DND-41 (cell line): ENCODE measurements around the gene LMF2.
"Not testable (repeated sequence)": the region's sequence is repeated elsewhere in the genome, so short reads cannot be mapped to it uniquely, and the experiment has no call there.

Experiments used
- ATAC-seq: fragments of 200-7000 bp; cut with Tn5 transposase; 3 replicates; pipeline ENCODE4 v1.9.1; 2021; ENCODE audit warnings: low read depth; ENCODE audit not compliant: insufficient read depth
- DNase-seq: peaks from one replicate; pipeline ENCODE4 v3.0.0-alpha.2; 2020
- H2AFZ ChIP-seq: 2 replicates; pipeline ENCODE4 v1.6.0; 2012; ENCODE audit warnings: low read depth, low read length
- H3K27ac ChIP-seq: 2 replicates; pipeline ENCODE4 v1.5.1; 2012; ENCODE audit warnings: low read length, inconsistent platforms
- H3K27me3 ChIP-seq: fragments of 200-600 bp; sonication (generic); 2 replicates; pipeline ENCODE4 v1.6.0; 2012; ENCODE audit warnings: low read length, mild to moderate bottlenecking, inconsistent platforms; ENCODE audit not compliant: insufficient read depth, poor library complexity
- H3K36me3 ChIP-seq: 2 replicates; pipeline ENCODE4 v1.5.1; 2012; ENCODE audit warnings: low read length, inconsistent platforms; ENCODE audit not compliant: insufficient read depth
- H3K4me1 ChIP-seq: 2 replicates; pipeline ENCODE4 v1.5.1; 2012; ENCODE audit warnings: mild to moderate bottlenecking, low read length; ENCODE audit not compliant: insufficient read depth
- H3K4me2 ChIP-seq: 2 replicates; pipeline ENCODE4 v1.6.0; 2012; ENCODE audit warnings: mild to moderate bottlenecking, moderate library complexity, low read length, inconsistent platforms; ENCODE audit not compliant: insufficient read depth
- H3K4me3 ChIP-seq, 2 experiments: fragments of 200-600 bp in 1 of 2; shearing (Covaris generic) in 1 of 2; 2 replicates each; pipeline ENCODE4 v1.5.1; 2012 to 2016; ENCODE audit warnings: inconsistent platforms in 2 of 2, low read length in 2 of 2, mild to moderate bottlenecking in 2 of 2, low read depth in 1 of 2, moderate library complexity in 1 of 2
- H3K79me2 ChIP-seq: 2 replicates; pipeline ENCODE4 v1.6.0; 2012; ENCODE audit warnings: low read length, inconsistent platforms; ENCODE audit not compliant: insufficient read depth
- H3K9ac ChIP-seq: 2 replicates; pipeline ENCODE4 v1.6.0; 2012; ENCODE audit warnings: low read depth, mild to moderate bottlenecking, inconsistent platforms, low read length, moderate library complexity
- H3K9me3 ChIP-seq: 2 replicates; pipeline ENCODE4 v1.5.1; 2012; ENCODE audit warnings: low read length, moderate library complexity, mild to moderate bottlenecking, inconsistent platforms; ENCODE audit not compliant: insufficient read depth, severe bottlenecking
- H4K20me1 ChIP-seq: 2 replicates; pipeline ENCODE4 v1.6.0; 2012; ENCODE audit warnings: low read length; ENCODE audit not compliant: insufficient read depth
- CTCF ChIP-seq: IDR thresholded peaks from 2 replicates; pipeline ENCODE4 v1.5.1; 2012; ENCODE audit warnings: borderline replicate concordance, low read length, moderate library complexity, mild to moderate bottlenecking; ENCODE audit not compliant: poor library complexity, severe bottlenecking; ENCODE audit errors: extremely low read depth
- EZH2 ChIP-seq: IDR thresholded peaks from 3 replicates; pipeline ENCODE4 v1.6.1; 2012; ENCODE audit warnings: borderline replicate concordance, low read depth, mild to moderate bottlenecking, moderate library complexity, low read length, inconsistent platforms; ENCODE audit not compliant: severe bottlenecking

The LMF2 gene

DNA sequence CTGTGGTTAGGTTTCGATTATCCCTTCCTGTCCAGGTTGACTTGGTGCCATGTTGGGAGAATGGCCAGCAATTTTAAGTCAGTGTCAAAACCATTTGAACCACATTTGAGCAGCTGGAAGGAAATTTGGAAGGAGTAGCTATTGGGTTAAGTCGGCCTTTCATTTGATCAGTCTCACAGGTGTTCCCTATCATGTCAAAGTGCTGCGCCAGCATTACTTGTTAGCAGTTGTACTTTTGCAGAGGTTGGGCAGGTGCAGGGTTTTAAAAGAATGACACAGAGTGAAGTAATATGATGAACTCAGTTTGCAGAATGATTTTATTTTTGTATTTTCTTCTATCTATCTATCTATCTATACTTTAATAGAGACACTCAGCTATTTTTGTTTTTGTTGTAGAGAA, 28.7 kb upstream of the LMF2 start:
- DNase-seq (no peak), ATAC-seq (no peak)
- no peaks in the 10 kb centered on the region for H3K27me3 ChIP-seq
- no peak overlapping the region for H3K4me3 ChIP-seq
- no peaks in the 10 kb centered on the region for H3K79me2 ChIP-seq
- H3K9me3 ChIP-seq: no peaks in the 10 kb centered on the region
- H4K20me1 ChIP-seq: 0 out of 2 replicates have a peak, but pooled peaks cover under 1% of the 10 kb centered on the region
- H3K4me1 ChIP-seq: no peaks in the 10 kb centered on the region
- no peak overlapping the region for H3K27ac ChIP-seq
- H3K4me2 ChIP-seq: no peak overlapping the region
- TF ChIP-seq EZH2: no peak
- TF ChIP-seq CTCF: no peak
- H2AFZ ChIP-seq: no peak overlapping the region
- no peaks in the 10 kb centered on the region for H3K36me3 ChIP-seq
- no peak overlapping the region for H3K9ac ChIP-seq

DNA sequence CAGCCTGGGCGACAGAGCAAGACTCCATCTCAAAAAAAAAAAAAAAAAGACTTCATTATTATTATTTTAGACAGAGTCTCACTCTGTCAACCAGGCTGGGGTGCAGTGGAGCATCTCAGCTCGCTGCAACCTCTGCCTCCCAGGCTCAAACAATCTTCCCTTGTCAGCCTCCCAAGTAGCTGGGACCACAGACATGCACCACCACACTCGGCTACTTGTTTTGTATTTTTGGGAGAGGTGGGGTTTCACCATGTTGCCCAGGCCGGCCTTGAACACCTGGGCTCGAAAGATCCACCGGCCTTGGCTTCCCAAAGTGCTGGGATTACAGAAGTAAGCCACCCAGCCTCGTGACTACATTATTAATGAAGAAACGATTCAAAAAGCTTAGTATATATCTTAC, 27.6 kb upstream of the LMF2 start:
- Histone ChIP-seq H4K20me1 (peaks cover 5% of the 10 kb centered on the region; the same call in 1 of the 2 replicates), H3K4me3 (no peak overlapping the region), H3K27me3 (no peaks in the 10 kb centered on the region), H3K36me3 (no peaks in the 10 kb centered on the region), H3K79me2 (no peaks in the 10 kb centered on the region), H3K9me3 (no peaks in the 10 kb centered on the region), H3K4me1 (no peaks in the 10 kb centered on the region), H3K27ac (no peak overlapping the region), H3K9ac (no peak overlapping the region), H2AFZ (no peak overlapping the region), H3K4me2 (no peak overlapping the region)
- no peak for TF ChIP-seq CTCF
- TF ChIP-seq EZH2: no peak
- ATAC-seq: no peak
- no peak for DNase-seq

DNA sequence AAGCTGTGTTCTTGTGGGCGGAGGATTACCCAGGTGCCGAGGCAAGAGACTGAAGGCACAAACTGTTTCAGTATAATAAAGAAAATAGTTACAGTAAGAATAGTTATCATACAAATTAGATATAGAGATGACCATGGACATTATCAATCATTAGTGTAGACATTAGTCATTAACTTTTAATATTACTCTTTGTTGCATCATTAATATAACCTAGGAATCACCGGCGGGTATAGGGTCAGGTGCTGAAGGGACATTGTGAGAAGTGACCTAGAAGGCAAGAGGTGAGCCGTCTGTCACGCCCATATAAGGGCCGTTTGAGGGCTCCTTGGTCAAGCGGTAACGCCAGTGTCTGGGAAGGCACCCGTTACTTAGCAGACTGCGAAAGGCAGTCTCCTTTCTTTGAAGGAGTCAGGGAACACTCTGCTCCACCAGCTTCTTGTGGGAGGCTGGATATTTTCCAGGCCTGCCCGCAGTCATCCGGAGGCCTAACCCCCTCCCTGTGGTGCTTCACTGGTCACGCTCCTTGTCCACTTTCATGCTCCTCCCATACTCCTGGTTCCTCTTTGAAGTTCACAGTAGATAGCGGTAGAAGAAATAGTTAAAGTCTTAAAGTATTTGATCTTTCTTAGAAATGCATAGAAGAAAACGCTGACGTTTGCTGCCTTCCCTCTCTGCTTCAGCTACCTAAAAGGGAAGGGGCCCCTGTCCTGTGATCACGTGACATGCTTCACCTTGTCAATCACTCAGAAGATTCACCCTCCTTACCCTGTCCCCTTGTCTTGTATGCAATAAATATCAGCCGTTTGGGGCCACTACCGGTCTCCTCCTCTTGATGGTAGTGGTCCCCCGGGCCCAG, 26.6 kb upstream of the LMF2 start:
- not testable (repeated sequence) for H3K27ac ChIP-seq, H4K20me1 ChIP-seq, H3K9ac ChIP-seq, H3K9me3 ChIP-seq, H2AFZ ChIP-seq, DNase-seq, H3K4me1 ChIP-seq, H3K36me3 ChIP-seq, H3K27me3 ChIP-seq, H3K4me3 ChIP-seq, H3K4me2 ChIP-seq, ATAC-seq, H3K79me2 ChIP-seq

GRCh38 chr22:50532824-50533796, 25.6 kb upstream of the LMF2 start:
- Histone ChIP-seq H3K9me3 (no peaks in the 10 kb centered on the region), H3K27me3 (no peaks in the 10 kb centered on the region), H3K4me2 (no peak overlapping the region), H2AFZ (no peak overlapping the region), H3K36me3 (no peaks in the 10 kb centered on the region), H3K9ac (no peak overlapping the region), H3K4me3 (no peak overlapping the region), H4K20me1 (peaks cover 5% of the 10 kb centered on the region; the same call in 1 of the 2 replicates), H3K4me1 (no peaks in the 10 kb centered on the region), H3K79me2 (no peaks in the 10 kb centered on the region), H3K27ac (no peak overlapping the region)
- ATAC-seq (no peak), DNase-seq (no peak)
- TF ChIP-seq CTCF: no peak
- no peak for TF ChIP-seq EZH2
